HEK293 (cell line): ENCODE data around the gene CELF4.

ENCODE experiments used
- CTCF ChIA-PET: fragments of 350-600 bp; formaldehyde crosslinking; extraction: SDS; loops from one replicate; lab custom pipeline; 2021; ENCODE audit warnings: antibody characterized with exemption; lab: Yijun Ruan, JAX
- POLR2A ChIA-PET: fragments of 300-600 bp; formaldehyde crosslinking; extraction: SDS; loops from one replicate; lab custom pipeline; 2020; ENCODE audit warnings: antibody characterized with exemption, inconsistent platforms; lab: Yijun Ruan, JAX
- H3K27ac ChIP-seq: fragments of 200-500 bp; sonication (Bioruptor generic); 2 replicates; pipeline ENCODE4 v1.5.1; 2014; ENCODE audit warnings: low read depth, low read length, control low read depth, inconsistent platforms; ENCODE audit errors: extremely low read depth
- H3K36me3 ChIP-seq, 2 experiments: fragments of 200-500 bp in 1 of 2; sonication (Bioruptor generic) in 1 of 2; 1 replicate in 1 of 2; 2 replicates in 1 of 2; pipeline ENCODE4 v1.5.1; 2014 to 2017; ENCODE audit warnings: inconsistent platforms in 2 of 2, low read length in 2 of 2; ENCODE audit not compliant: control insufficient read depth in 2 of 2, insufficient read depth in 1 of 2
- H3K4me1 ChIP-seq: fragments of 200-500 bp; sonication (Bioruptor generic); 2 replicates; pipeline ENCODE4 v1.5.1; 2014; ENCODE audit warnings: mild to moderate bottlenecking, low read length, inconsistent platforms; ENCODE audit not compliant: control insufficient read depth, insufficient read depth
- H3K4me3 ChIP-seq: 2 replicates; pipeline ENCODE4 v1.5.1; 2011; ENCODE audit warnings: low read depth, mild to moderate bottlenecking, control low read depth, low read length, moderate library complexity
- H3K9me3 ChIP-seq: fragments of 200-500 bp; sonication (Bioruptor generic); 2 replicates; pipeline ENCODE4 v1.5.1; 2014; ENCODE audit warnings: low read depth, low read length, inconsistent platforms; ENCODE audit not compliant: control insufficient read depth, insufficient read depth
- ATF2 ChIP-seq: fragments of 450-650 bp; formaldehyde crosslinking; IDR thresholded peaks from 2 replicates; pipeline ENCODE4 v1.5.1; 2016; ENCODE audit warnings: missing biosample characterization, missing genetic modification characterization, low read depth
- KLF1 ChIP-seq: fragments of 450-650 bp; formaldehyde crosslinking; IDR thresholded peaks from 2 replicates; pipeline ENCODE4 v1.5.1; 2016; ENCODE audit warnings: missing biosample characterization, missing genetic modification characterization
- KLF8 ChIP-seq: fragments of 450-650 bp; formaldehyde crosslinking; IDR thresholded peaks from 2 replicates; pipeline ENCODE4 v1.5.1; 2016; ENCODE audit warnings: missing biosample characterization, missing genetic modification characterization
- KLF9 ChIP-seq: fragments of 450-650 bp; formaldehyde crosslinking; IDR thresholded peaks from 2 replicates; pipeline ENCODE4 v1.5.1; 2016; ENCODE audit warnings: missing biosample characterization, missing genetic modification characterization, low read depth
- MYNN ChIP-seq: fragments of 450-650 bp; formaldehyde crosslinking; IDR thresholded peaks from 2 replicates; pipeline ENCODE4 v1.5.1; 2016; ENCODE audit warnings: missing biosample characterization, missing genetic modification characterization, borderline replicate concordance
- ZFP3 ChIP-seq: fragments of 450-650 bp; formaldehyde crosslinking; IDR thresholded peaks from 2 replicates; pipeline ENCODE4 v1.5.1; 2016; ENCODE audit warnings: low read depth, missing biosample characterization, missing genetic modification characterization
- ZNF155 ChIP-seq: fragments of 450-650 bp; formaldehyde crosslinking; IDR thresholded peaks from 2 replicates; pipeline ENCODE4 v1.5.1; 2016; ENCODE audit warnings: missing biosample characterization, missing genetic modification characterization
- ZNF23 ChIP-seq: fragments of 450-650 bp; formaldehyde crosslinking; IDR thresholded peaks from 2 replicates; pipeline ENCODE4 v1.5.1; 2016; ENCODE audit warnings: missing biosample characterization, missing genetic modification characterization, borderline replicate concordance
- ZNF311 ChIP-seq: fragments of 450-650 bp; formaldehyde crosslinking; IDR thresholded peaks from 2 replicates; pipeline ENCODE4 v1.5.1; 2017; ENCODE audit warnings: missing biosample characterization, missing genetic modification characterization, borderline replicate concordance
- ZNF366 ChIP-seq: fragments of 450-650 bp; formaldehyde crosslinking; conservative IDR thresholded peaks from 2 replicates; pipeline ENCODE4 v1.5.1; 2016; ENCODE audit warnings: missing biosample characterization, missing genetic modification characterization
- ZNF416 ChIP-seq: fragments of 450-650 bp; formaldehyde crosslinking; IDR thresholded peaks from 2 replicates; pipeline ENCODE4 v1.5.1; 2016; ENCODE audit warnings: missing biosample characterization, missing genetic modification characterization
- ZNF621 ChIP-seq: fragments of 450-650 bp; formaldehyde crosslinking; IDR thresholded peaks from 2 replicates; pipeline ENCODE4 v1.5.1; 2017; ENCODE audit warnings: missing biosample characterization, missing genetic modification characterization
- ZNF624 ChIP-seq: fragments of 450-650 bp; formaldehyde crosslinking; IDR thresholded peaks from 2 replicates; pipeline ENCODE4 v1.5.1; 2017; ENCODE audit warnings: missing biosample characterization, missing genetic modification characterization
- ZNF785 ChIP-seq: fragments of 450-650 bp; formaldehyde crosslinking; IDR thresholded peaks from 2 replicates; pipeline ENCODE4 v1.5.1; 2016; ENCODE audit warnings: missing biosample characterization, missing genetic modification characterization
- TF ChIP-seq, protein P1 (sequence below): fragments of 450-650 bp; formaldehyde crosslinking; IDR thresholded peaks from 2 replicates; pipeline ENCODE4 v1.5.1; 2016; ENCODE audit warnings: missing biosample characterization, missing genetic modification characterization
- TF ChIP-seq, protein P2 (sequence below): fragments of 450-650 bp; formaldehyde crosslinking; IDR thresholded peaks from 2 replicates; pipeline ENCODE4 v1.5.1; 2017; ENCODE audit warnings: missing biosample characterization, missing genetic modification characterization
- TF ChIP-seq, protein P3 (sequence below): fragments of 450-650 bp; formaldehyde crosslinking; IDR thresholded peaks from 2 replicates; pipeline ENCODE4 v1.5.1; 2017; ENCODE audit warnings: missing biosample characterization, missing genetic modification characterization

Gene CELF4

GRCh38 chr18:37611614-37612279 lies 46.1 kb upstream of the CELF4 start:
- H3K4me3 ChIP-seq, result no peak overlapping the region
- no peaks in the 10 kb centered on the region for H3K9me3 ChIP-seq
- no peaks in the 10 kb centered on the region for H3K36me3 ChIP-seq
- TF ChIP-seq, protein P1, sequence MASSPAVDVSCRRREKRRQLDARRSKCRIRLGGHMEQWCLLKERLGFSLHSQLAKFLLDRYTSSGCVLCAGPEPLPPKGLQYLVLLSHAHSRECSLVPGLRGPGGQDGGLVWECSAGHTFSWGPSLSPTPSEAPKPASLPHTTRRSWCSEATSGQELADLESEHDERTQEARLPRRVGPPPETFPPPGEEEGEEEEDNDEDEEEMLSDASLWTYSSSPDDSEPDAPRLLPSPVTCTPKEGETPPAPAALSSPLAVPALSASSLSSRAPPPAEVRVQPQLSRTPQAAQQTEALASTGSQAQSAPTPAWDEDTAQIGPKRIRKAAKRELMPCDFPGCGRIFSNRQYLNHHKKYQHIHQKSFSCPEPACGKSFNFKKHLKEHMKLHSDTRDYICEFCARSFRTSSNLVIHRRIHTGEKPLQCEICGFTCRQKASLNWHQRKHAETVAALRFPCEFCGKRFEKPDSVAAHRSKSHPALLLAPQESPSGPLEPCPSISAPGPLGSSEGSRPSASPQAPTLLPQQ, result no peak
- TF ChIP-seq KLF8 (tag by site-specific recombination) (no peak), MYNN (tag by site-specific recombination) (no peak), ZNF621 (tag by site-specific recombination) (no peak), KLF9 (tag by site-specific recombination) (no peak)
- ChIA-PET POLR2A (interaction anchor here (0.5 kb wide), 1 partner anchor 62 kb away, joined by 3 read pairs; no protein-coding TSS in a partner anchor), CTCF (interaction anchor here (0.5 to 0.8 kb wide), 2 partner anchors 73 to 99 kb away, joined by 3 read pairs; no protein-coding TSS in a partner anchor)
- no peaks in the 10 kb centered on the region for H3K4me1 ChIP-seq
- no peak overlapping the region for H3K27ac ChIP-seq

DNA sequence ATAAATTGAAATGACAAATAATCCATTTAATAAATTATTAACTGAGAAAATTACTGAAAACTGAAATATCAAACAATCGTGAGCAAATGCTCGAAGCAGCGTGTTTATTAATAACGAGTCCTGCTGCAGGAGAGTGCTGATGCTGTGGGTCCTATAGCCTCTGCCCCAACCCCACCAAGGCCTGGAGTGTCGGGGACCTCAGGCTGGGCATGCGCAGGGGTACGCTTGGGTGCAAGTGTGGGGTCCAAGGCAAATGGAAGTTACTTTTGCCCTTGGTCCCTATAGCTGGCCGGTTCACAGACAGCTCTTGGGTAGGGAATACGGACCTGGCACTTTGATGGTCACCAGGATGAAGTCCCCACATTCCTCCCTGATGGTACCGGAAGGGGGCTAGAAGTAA lies 43.3 kb upstream of the CELF4 start:
- no peaks in the 10 kb centered on the region for H3K36me3 ChIP-seq
- no peak for TF ChIP-seq ATF2 (tag by site-specific recombination)
- TF ChIP-seq ZNF366, result no peak
- no peak for TF ChIP-seq ZFP3 (tag by site-specific recombination)
- no peak for TF ChIP-seq ZNF624 (tag by site-specific recombination)
- no peak for TF ChIP-seq KLF1 (tag by site-specific recombination)
- TF ChIP-seq, protein P2, sequence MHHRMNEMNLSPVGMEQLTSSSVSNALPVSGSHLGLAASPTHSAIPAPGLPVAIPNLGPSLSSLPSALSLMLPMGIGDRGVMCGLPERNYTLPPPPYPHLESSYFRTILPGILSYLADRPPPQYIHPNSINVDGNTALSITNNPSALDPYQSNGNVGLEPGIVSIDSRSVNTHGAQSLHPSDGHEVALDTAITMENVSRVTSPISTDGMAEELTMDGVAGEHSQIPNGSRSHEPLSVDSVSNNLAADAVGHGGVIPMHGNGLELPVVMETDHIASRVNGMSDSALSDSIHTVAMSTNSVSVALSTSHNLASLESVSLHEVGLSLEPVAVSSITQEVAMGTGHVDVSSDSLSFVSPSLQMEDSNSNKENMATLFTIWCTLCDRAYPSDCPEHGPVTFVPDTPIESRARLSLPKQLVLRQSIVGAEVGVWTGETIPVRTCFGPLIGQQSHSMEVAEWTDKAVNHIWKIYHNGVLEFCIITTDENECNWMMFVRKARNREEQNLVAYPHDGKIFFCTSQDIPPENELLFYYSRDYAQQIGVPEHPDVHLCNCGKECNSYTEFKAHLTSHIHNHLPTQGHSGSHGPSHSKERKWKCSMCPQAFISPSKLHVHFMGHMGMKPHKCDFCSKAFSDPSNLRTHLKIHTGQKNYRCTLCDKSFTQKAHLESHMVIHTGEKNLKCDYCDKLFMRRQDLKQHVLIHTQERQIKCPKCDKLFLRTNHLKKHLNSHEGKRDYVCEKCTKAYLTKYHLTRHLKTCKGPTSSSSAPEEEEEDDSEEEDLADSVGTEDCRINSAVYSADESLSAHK (tag by site-specific recombination), result no peak
- TF ChIP-seq ZNF785, result no peak
- no peak for TF ChIP-seq ZNF416
- TF ChIP-seq, protein P3, sequence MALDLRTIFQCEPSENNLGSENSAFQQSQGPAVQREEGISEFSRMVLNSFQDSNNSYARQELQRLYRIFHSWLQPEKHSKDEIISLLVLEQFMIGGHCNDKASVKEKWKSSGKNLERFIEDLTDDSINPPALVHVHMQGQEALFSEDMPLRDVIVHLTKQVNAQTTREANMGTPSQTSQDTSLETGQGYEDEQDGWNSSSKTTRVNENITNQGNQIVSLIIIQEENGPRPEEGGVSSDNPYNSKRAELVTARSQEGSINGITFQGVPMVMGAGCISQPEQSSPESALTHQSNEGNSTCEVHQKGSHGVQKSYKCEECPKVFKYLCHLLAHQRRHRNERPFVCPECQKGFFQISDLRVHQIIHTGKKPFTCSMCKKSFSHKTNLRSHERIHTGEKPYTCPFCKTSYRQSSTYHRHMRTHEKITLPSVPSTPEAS (tag by site-specific recombination), result no peak
- no peak for TF ChIP-seq ZNF311 (tag by site-specific recombination)
- no peak for TF ChIP-seq ZNF155
- no peak for TF ChIP-seq ZNF23 (tag by site-specific recombination)
- TF ChIP-seq, all 188 proteins: peak for 0
- ChIA-PET POLR2A (no interaction called here), CTCF (no interaction called here)
- Histone ChIP-seq H3K27ac (no peak overlapping the region), H3K4me3 (no peak overlapping the region), H3K9me3 (no peaks in the 10 kb centered on the region), H3K4me1 (no peaks in the 10 kb centered on the region)
